ENCODE results near the gene BIRC7.

DNA sequence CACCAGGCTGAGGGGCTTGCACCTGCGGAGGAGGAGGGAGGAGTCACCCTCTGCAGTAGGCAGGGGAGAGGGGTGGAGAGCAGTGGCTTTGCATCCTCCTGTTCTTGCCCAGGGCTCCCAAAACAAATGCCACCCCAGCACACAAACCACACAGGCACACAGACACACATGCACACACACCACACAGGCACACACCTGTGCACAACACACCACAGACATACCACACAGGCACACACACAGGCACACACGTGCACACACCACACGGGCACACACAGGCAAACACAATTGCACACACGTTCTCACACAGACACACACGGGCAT is 46.4 kb upstream of the BIRC7 start:
- TF ChIP-seq, protein P1, sequence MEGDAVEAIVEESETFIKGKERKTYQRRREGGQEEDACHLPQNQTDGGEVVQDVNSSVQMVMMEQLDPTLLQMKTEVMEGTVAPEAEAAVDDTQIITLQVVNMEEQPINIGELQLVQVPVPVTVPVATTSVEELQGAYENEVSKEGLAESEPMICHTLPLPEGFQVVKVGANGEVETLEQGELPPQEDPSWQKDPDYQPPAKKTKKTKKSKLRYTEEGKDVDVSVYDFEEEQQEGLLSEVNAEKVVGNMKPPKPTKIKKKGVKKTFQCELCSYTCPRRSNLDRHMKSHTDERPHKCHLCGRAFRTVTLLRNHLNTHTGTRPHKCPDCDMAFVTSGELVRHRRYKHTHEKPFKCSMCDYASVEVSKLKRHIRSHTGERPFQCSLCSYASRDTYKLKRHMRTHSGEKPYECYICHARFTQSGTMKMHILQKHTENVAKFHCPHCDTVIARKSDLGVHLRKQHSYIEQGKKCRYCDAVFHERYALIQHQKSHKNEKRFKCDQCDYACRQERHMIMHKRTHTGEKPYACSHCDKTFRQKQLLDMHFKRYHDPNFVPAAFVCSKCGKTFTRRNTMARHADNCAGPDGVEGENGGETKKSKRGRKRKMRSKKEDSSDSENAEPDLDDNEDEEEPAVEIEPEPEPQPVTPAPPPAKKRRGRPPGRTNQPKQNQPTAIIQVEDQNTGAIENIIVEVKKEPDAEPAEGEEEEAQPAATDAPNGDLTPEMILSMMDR (IDR thresholded peaks at IDR 0.05 in 2 of 3, conservative IDR thresholded peaks at IDR 0.05 in 1 of 3; ENCODE audit: borderline replicate concordance in 1 of 3, insufficient read depth in 1 of 3, low read depth in 2 of 3, low read length in 2 of 3) = no peak
- TF ChIP-seq POLR2AphosphoS5 (IDR thresholded peaks at IDR 0.05; ENCODE audit: low read depth, low read length) (no peak), POLR2A (IDR thresholded peaks at IDR 0.05; ENCODE audit: borderline replicate concordance, extremely low read depth, insufficient read depth, insufficient read length) (no peak), EZH2 (IDR thresholded peaks at IDR 0.05) (no peak), JUND (IDR thresholded peaks at IDR 0.05) (no peak), CEBPB (IDR thresholded peaks at IDR 0.05; ENCODE audit: low read depth) (no peak), ZFX (IDR thresholded peaks at IDR 0.05) (no peak), ZNF274 (IDR thresholded peaks at IDR 0.05; ENCODE audit: low read depth, low read length) (no peak), SP1 (IDR thresholded peaks at IDR 0.05; ENCODE audit: low read depth) (no peak), YY1 (IDR thresholded peaks at IDR 0.05; ENCODE audit: extremely low read depth, insufficient replicate concordance, low read depth, low read length) (no peak), EGR1 (IDR thresholded peaks at IDR 0.05; ENCODE audit: low read depth) (no peak), SIN3A (IDR thresholded peaks at IDR 0.05; ENCODE audit: low read depth) (no peak)
- TF ChIP-seq, protein P2, sequence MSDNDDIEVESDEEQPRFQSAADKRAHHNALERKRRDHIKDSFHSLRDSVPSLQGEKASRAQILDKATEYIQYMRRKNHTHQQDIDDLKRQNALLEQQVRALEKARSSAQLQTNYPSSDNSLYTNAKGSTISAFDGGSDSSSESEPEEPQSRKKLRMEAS (IDR thresholded peaks at IDR 0.05) = no peak
- TF ChIP-seq, protein P3, sequence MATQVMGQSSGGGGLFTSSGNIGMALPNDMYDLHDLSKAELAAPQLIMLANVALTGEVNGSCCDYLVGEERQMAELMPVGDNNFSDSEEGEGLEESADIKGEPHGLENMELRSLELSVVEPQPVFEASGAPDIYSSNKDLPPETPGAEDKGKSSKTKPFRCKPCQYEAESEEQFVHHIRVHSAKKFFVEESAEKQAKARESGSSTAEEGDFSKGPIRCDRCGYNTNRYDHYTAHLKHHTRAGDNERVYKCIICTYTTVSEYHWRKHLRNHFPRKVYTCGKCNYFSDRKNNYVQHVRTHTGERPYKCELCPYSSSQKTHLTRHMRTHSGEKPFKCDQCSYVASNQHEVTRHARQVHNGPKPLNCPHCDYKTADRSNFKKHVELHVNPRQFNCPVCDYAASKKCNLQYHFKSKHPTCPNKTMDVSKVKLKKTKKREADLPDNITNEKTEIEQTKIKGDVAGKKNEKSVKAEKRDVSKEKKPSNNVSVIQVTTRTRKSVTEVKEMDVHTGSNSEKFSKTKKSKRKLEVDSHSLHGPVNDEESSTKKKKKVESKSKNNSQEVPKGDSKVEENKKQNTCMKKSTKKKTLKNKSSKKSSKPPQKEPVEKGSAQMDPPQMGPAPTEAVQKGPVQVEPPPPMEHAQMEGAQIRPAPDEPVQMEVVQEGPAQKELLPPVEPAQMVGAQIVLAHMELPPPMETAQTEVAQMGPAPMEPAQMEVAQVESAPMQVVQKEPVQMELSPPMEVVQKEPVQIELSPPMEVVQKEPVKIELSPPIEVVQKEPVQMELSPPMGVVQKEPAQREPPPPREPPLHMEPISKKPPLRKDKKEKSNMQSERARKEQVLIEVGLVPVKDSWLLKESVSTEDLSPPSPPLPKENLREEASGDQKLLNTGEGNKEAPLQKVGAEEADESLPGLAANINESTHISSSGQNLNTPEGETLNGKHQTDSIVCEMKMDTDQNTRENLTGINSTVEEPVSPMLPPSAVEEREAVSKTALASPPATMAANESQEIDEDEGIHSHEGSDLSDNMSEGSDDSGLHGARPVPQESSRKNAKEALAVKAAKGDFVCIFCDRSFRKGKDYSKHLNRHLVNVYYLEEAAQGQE (IDR thresholded peaks at IDR 0.05; ENCODE audit: low read depth) = no peak
